HUES64 (cell line): Measurements from ENCODE around the gene BTLA.
"Not testable (repeated sequence)": the region's sequence is repeated elsewhere in the genome, so short reads cannot be mapped to it uniquely, and the experiment has no call there.

Experiments used
- H3K27ac ChIP-seq: 2 replicates; pipeline ENCODE4 v1.7.0; 2013; ENCODE audit warnings: low read depth, low read length, inconsistent platforms
- H3K27me3 ChIP-seq: 2 replicates; pipeline ENCODE4 v1.6.1; 2013; ENCODE audit warnings: mild to moderate bottlenecking, low read length; ENCODE audit not compliant: insufficient read depth
- H3K36me3 ChIP-seq: 2 replicates; pipeline ENCODE4 v1.6.1; 2013; ENCODE audit warnings: mild to moderate bottlenecking, low read length; ENCODE audit not compliant: insufficient read depth
- H3K4me1 ChIP-seq: 2 replicates; pipeline ENCODE4 v1.6.1; 2013; ENCODE audit warnings: mild to moderate bottlenecking, low read length, moderate library complexity; ENCODE audit not compliant: insufficient read depth
- H3K4me3 ChIP-seq: 2 replicates; pipeline ENCODE4 v1.5.1; 2013; ENCODE audit warnings: mild to moderate bottlenecking, low read length, moderate library complexity
- H3K9ac ChIP-seq: 2 replicates; pipeline ENCODE4 v1.6.1; 2013; ENCODE audit warnings: mild to moderate bottlenecking, low read depth, low read length
- H3K9me3 ChIP-seq: 2 replicates; pipeline ENCODE4 v1.6.1; 2013; ENCODE audit warnings: low read depth, low read length; ENCODE audit not compliant: insufficient read depth
- WGBS: fragments of 150-250, 120-280 bp; methylation state at CpG from one replicate; pipeline ENCODE4 v1.1.7; 2013; ENCODE audit warnings: missing lambda C conversion rate; 5-methylcytosine and 5-hydroxymethylcytosine counted together

BTLA gene

GRCh38 chr3:112508860-112509259 lies 9.6 kb upstream of the BTLA start:
- Histone ChIP-seq H3K27ac (no peak overlapping the region), H3K9me3 (peaks cover 44% of the 10 kb centered on the region), H3K4me1 (no peaks in the 10 kb centered on the region; the same call in 1 of the 2 replicates), H3K27me3 (no peaks in the 10 kb centered on the region), H3K36me3 (no peaks in the 10 kb centered on the region; the same call in 1 of the 2 replicates), H3K4me3 (no peak overlapping the region), H3K9ac (no peak overlapping the region)

- H3K36me3 ChIP-seq, result no peaks in the 10 kb centered on the region; the same call in 1 of the 2 replicates
- WGBS, result 96% methylated on average over 2 of the region's 2 CpGs
- no peak overlapping the region for H3K9ac ChIP-seq
- no peaks in the 10 kb centered on the region for H3K27me3 ChIP-seq
- no peak overlapping the region for H3K27ac ChIP-seq
- H3K9me3 ChIP-seq, result peaks cover 38% of the 10 kb centered on the region
- H3K4me3 ChIP-seq, result no peak overlapping the region
- H3K4me1 ChIP-seq, result peaks cover 1% of the 10 kb centered on the region; the same call in 1 of the 2 replicates
Observed at GRCh38 chr3:112508261-112508660, 9.0 kb upstream of the BTLA start.

- Histone ChIP-seq H3K4me1 (peaks cover 3% of the 10 kb centered on the region; the same call in 1 of the 2 replicates), H3K4me3 (no peak overlapping the region), H3K36me3 (no peaks in the 10 kb centered on the region; the same call in 1 of the 2 replicates), H3K27ac (no peak overlapping the region), H3K9me3 (peaks cover 15% of the 10 kb centered on the region), H3K9ac (no peak overlapping the region), H3K27me3 (no peaks in the 10 kb centered on the region)
- WGBS, result 40% methylated on average over 2 of the region's 2 CpGs
Observed at GRCh38 chr3:112505907-112506306, 6.6 kb upstream of the BTLA start.

- no peaks in the 10 kb centered on the region for H3K9me3 ChIP-seq
- no peaks in the 10 kb centered on the region for H3K36me3 ChIP-seq
- H3K27ac ChIP-seq, result no peak overlapping the region
- H3K4me3 ChIP-seq, result no peak overlapping the region
- peaks cover 3% of the 10 kb centered on the region; the same call in 1 of the 2 replicates for H3K4me1 ChIP-seq
- H3K27me3 ChIP-seq, result no peaks in the 10 kb centered on the region
- no peak overlapping the region for H3K9ac ChIP-seq
- WGBS, result 93% methylated on average over 3 of the region's 3 CpGs
Observed at GRCh38 chr3:112504123-112504522, 4.9 kb upstream of the BTLA start.

- H3K27ac ChIP-seq, result no peak overlapping the region
- no peaks in the 10 kb centered on the region for H3K27me3 ChIP-seq
- 96% methylated on average over 4 of the region's 4 CpGs for WGBS
- no peak overlapping the region for H3K4me3 ChIP-seq
- H3K4me1 ChIP-seq, result peaks cover 3% of the 10 kb centered on the region; the same call in 1 of the 2 replicates
- H3K9ac ChIP-seq, result no peak overlapping the region
- no peaks in the 10 kb centered on the region for H3K9me3 ChIP-seq
- no peaks in the 10 kb centered on the region for H3K36me3 ChIP-seq
Observed at GRCh38 chr3:112503304-112503972, 4.2 kb upstream of the BTLA start.

- Histone ChIP-seq H3K4me3 (no peak overlapping the region), H3K9me3 (no peaks in the 10 kb centered on the region), H3K4me1 (peaks cover 3% of the 10 kb centered on the region; the same call in 1 of the 2 replicates)
Observed at GRCh38 chr3:112500621-112501020, 1.3 kb upstream of the BTLA start.

GRCh38 chr3:112497897-112498548 lies 1.2 kb downstream of the BTLA start:
- H3K4me3 ChIP-seq, result no peak overlapping the region
- H3K9me3 ChIP-seq, result peaks cover 2% of the 10 kb centered on the region; the same call in 1 of the 2 replicates
- no peaks in the 10 kb centered on the region; the same call in 1 of the 2 replicates for H3K4me1 ChIP-seq

More at GRCh38 chr3:112500621-112501020, 1.3 kb upstream of the BTLA start:
- Histone ChIP-seq H3K9ac (no peak overlapping the region), H3K27me3 (no peaks in the 10 kb centered on the region), H3K36me3 (no peaks in the 10 kb centered on the region), H3K27ac (no peak overlapping the region)
- WGBS, result no CpG with 5 or more reads among the region's 2 CpGs

GRCh38 chr3:112496366-112497067 lies 2.8 kb downstream of the BTLA start:
- 88% methylated on average over 4 of the region's 5 CpGs for WGBS
- H3K27ac ChIP-seq, result no peak overlapping the region

More at GRCh38 chr3:112497897-112498548, 1.2 kb downstream of the BTLA start:
- Histone ChIP-seq H3K27ac (no peak overlapping the region), H3K36me3 (no peaks in the 10 kb centered on the region), H3K9ac (no peak overlapping the region), H3K27me3 (no peaks in the 10 kb centered on the region)
- over 99% methylated on average over 10 of the region's 11 CpGs for WGBS

GRCh38 chr3:112494448-112494767 lies 4.9 kb downstream of the BTLA start:
- not testable (repeated sequence) for H3K27ac ChIP-seq, H3K9ac ChIP-seq, H3K4me3 ChIP-seq, H3K9me3 ChIP-seq, H3K27me3 ChIP-seq, H3K4me1 ChIP-seq, H3K36me3 ChIP-seq
- 90% methylated on average over 1 of the region's 3 CpGs for WGBS

More at GRCh38 chr3:112496366-112497067, 2.8 kb downstream of the BTLA start:
- Histone ChIP-seq H3K9me3 (peaks cover 2% of the 10 kb centered on the region; the same call in 1 of the 2 replicates), H3K4me3 (no peak overlapping the region), H3K27me3 (no peaks in the 10 kb centered on the region), H3K36me3 (no peaks in the 10 kb centered on the region), H3K4me1 (no peaks in the 10 kb centered on the region), H3K9ac (no peak overlapping the region)

GRCh38 chr3:112492124-112492523 lies 7.1 kb downstream of the BTLA start:
- Histone ChIP-seq H3K27ac (no peak overlapping the region), H3K27me3 (no peaks in the 10 kb centered on the region), H3K9ac (no peak overlapping the region), H3K4me1 (no peaks in the 10 kb centered on the region), H3K9me3 (peaks cover 2% of the 10 kb centered on the region; the same call in 1 of the 2 replicates), H3K36me3 (no peaks in the 10 kb centered on the region), H3K4me3 (no peak overlapping the region)
- WGBS, result 92% methylated on average over 1 of the region's 1 CpG

- no peak overlapping the region for H3K27ac ChIP-seq
- no peak overlapping the region for H3K4me3 ChIP-seq
- no peaks in the 10 kb centered on the region for H3K4me1 ChIP-seq
- H3K9ac ChIP-seq, result no peak overlapping the region
- H3K9me3 ChIP-seq, result peaks cover 2% of the 10 kb centered on the region; the same call in 1 of the 2 replicates
- no peaks in the 10 kb centered on the region for H3K27me3 ChIP-seq
- H3K36me3 ChIP-seq, result no peaks in the 10 kb centered on the region
Observed at GRCh38 chr3:112491373-112491772, 7.9 kb downstream of the BTLA start.
